ENCODE results near the gene CLCF1. TPM values are rescaled to one million over a fixed set of nuclear protein-coding genes. Genes with fewer than 3 reads are reported as not detected.

The CLCF1 gene
- total and polyA plus RNA-seq, 10 of the 15 experiments (the other 5 are each of a cell fraction or from before 2014, with no cell fraction given) = 0.16 to 2.1 (median 0.63) TPM; not detected in 1

GRCh38 chr11:67378544-67378943, 5.1 kb upstream of the CLCF1 start:
- ChIA-PET POLR2A (interaction anchor here (0.6 to 8.4 kb wide), 7 partner anchors 7 to 560 kb away, joined by 3 to 183 read pairs (median 4); partner anchors contain the start of genes CLCF1, POLD4 and RPS6KB2), SMC1A (ENCODE audit: uncharacterized antibody, unreplicated experiment) (interaction anchor here (0.8 to 21.3 kb wide), 4 partner anchors 7 to 34 kb away, joined by 3 to 646 read pairs (median 124); partner anchors contain the start of genes CLCF1 and POLD4)

GRCh38 chr11:67376873-67377808, 3.7 kb upstream of the CLCF1 start:
- POLR2A ChIA-PET = interaction anchor here (0.6 to 8.4 kb wide), 3 partner anchors 9 to 222 kb away, joined by 3 to 183 read pairs (median 3); partner anchors contain the start of gene POLD4
- RAD21 ChIA-PET (ENCODE audit: unreplicated experiment) = interaction anchor here (0.8 to 15.0 kb wide), 4 partner anchors 8 to 212 kb away, joined by 3 to 525 read pairs (median 100); partner anchors contain the start of gene POLD4
- in situ Hi-C loops (cut with MboI) = no loop called here
- Histone ChIP-seq H3K27ac (ENCODE audit: control insufficient read depth, insufficient read depth) (no peak overlapping the region), H3K4me1 (ENCODE audit: control insufficient read depth, insufficient read depth, low read length) (peaks cover 22% of the 10 kb centered on the region), H3K27me3 (replicated peaks in 1 of 2; ENCODE audit: control insufficient read depth in 2 of 2, insufficient read depth in 2 of 2, low read length in 1 of 2) (peaks cover 2 to 4% of the 10 kb centered on the region in 2 experiments; a peak in 3 of 4 replicates), H2AFZ (ENCODE audit: control insufficient read depth, low read depth, low read length) (no peak overlapping the region), H3K36me3 (ENCODE audit: control insufficient read depth in 2 of 2, insufficient read depth in 2 of 2, low read length in 1 of 2) (no peaks in the 10 kb centered on the region), H3K4me2 (ENCODE audit: control insufficient read depth, insufficient read depth) (no peak overlapping the region), H4K20me1 (ENCODE audit: control insufficient read depth, insufficient read depth) (no peaks in the 10 kb centered on the region), H3K4me3 (no peak overlapping the region), H3K9ac (ENCODE audit: control insufficient read depth, insufficient read depth, low read length) (no peak overlapping the region), H3K9me3 (replicated peaks; ENCODE audit: control insufficient read depth, insufficient read depth, low read length) (no peaks in the 10 kb centered on the region), H3K79me2 (ENCODE audit: control insufficient read depth, insufficient read depth, low read length) (no peaks in the 10 kb centered on the region)
- BruUV-seq (replicated peaks) = no TSS peak
- WGBS (ENCODE audit: insufficient coverage, insufficient replicate concordance, low lambda C conversion rate, missing lambda C conversion rate) = 70% methylated on average over 6 of the region's 6 CpGs
- CTCF ChIA-PET = interaction anchor here (1.2 to 25.5 kb wide), 4 partner anchors 16 to 114 kb away, joined by 3 to 1301 read pairs (median 198); partner anchors contain the start of genes CLCF1, POLD4 and PPP1CA
- no peak for FAIRE-seq
- ATAC-seq = no peak
- no peak for DNase-seq (ENCODE audit: low read depth, low spot score)
- no peak for TF ChIP-seq HDGF (IDR thresholded peaks at IDR 0.05)
- TF ChIP-seq HDAC2 (IDR thresholded peaks at IDR 0.05) = no peak
- no peak for TF ChIP-seq ZNF207 (IDR thresholded peaks at IDR 0.05; ENCODE audit: borderline replicate concordance)
- TF ChIP-seq RAD21 (IDR thresholded peaks at IDR 0.05; ENCODE audit: insufficient read depth, low read depth, low read length) = no peak
- TF ChIP-seq PML (IDR thresholded peaks at IDR 0.05; ENCODE audit: low read length) = no peak
- no peak for TF ChIP-seq ZNF217 (IDR thresholded peaks at IDR 0.05)
- no peak for TF ChIP-seq JUND (IDR thresholded peaks at IDR 0.05; ENCODE audit: low read depth, low read length)
- no peak for TF ChIP-seq PAX8 (IDR thresholded peaks at IDR 0.05)
- TF ChIP-seq RB1 (IDR thresholded peaks at IDR 0.05; ENCODE audit: borderline replicate concordance) = no peak
- TF ChIP-seq ASH2L (IDR thresholded peaks at IDR 0.05; ENCODE audit: borderline replicate concordance, low read depth) = no peak
- SMC1A ChIA-PET (ENCODE audit: uncharacterized antibody, unreplicated experiment) = interaction anchor here (21.3 kb wide), 1 partner anchor 21 kb away, joined by 646 read pairs; the partner anchor contains the start of gene POLD4
- intact Hi-C loops (cut with micrococcal nuclease; ENCODE audit: unreplicated experiment) = no loop called here

More at GRCh38 chr11:67378544-67378943, 5.1 kb upstream of the CLCF1 start:
- Histone ChIP-seq H3K9me3 (replicated peaks; ENCODE audit: control insufficient read depth, insufficient read depth, low read length) (no peaks in the 10 kb centered on the region), H3K36me3 (ENCODE audit: control insufficient read depth in 2 of 2, insufficient read depth in 2 of 2, low read length in 1 of 2) (no peaks in the 10 kb centered on the region), H4K20me1 (ENCODE audit: control insufficient read depth, insufficient read depth) (no peaks in the 10 kb centered on the region), H3K4me1 (ENCODE audit: control insufficient read depth, insufficient read depth, low read length) (peaks cover 25% of the 10 kb centered on the region), H3K79me2 (ENCODE audit: control insufficient read depth, insufficient read depth, low read length) (no peaks in the 10 kb centered on the region), H3K27ac (ENCODE audit: control insufficient read depth, insufficient read depth) (no peak overlapping the region), H3K4me3 (no peak overlapping the region), H3K4me2 (ENCODE audit: control insufficient read depth, insufficient read depth) (no peak overlapping the region), H3K9ac (ENCODE audit: control insufficient read depth, insufficient read depth, low read length) (no peak overlapping the region), H2AFZ (ENCODE audit: control insufficient read depth, low read depth, low read length) (no peak overlapping the region), H3K27me3 (replicated peaks in 1 of 2; ENCODE audit: control insufficient read depth in 2 of 2, insufficient read depth in 2 of 2, low read length in 1 of 2) (peaks cover 2 to 4% of the 10 kb centered on the region in 2 experiments; a peak in 3 of 4 replicates)
- DNase-seq (ENCODE audit: low read depth, low spot score) (no peak), FAIRE-seq (no peak), ATAC-seq (no peak)
- BruUV-seq (replicated peaks) = no TSS peak
- in situ Hi-C loops (cut with MboI) = no loop called here
- ChIA-PET CTCF (interaction anchor here (9.2 to 25.5 kb wide), 3 partner anchors 17 to 58 kb away, joined by 95 to 1301 read pairs (median 390); partner anchors contain the start of genes CLCF1 and POLD4), RAD21 (ENCODE audit: unreplicated experiment) (interaction anchor here (0.6 to 15.0 kb wide), 5 partner anchors 8 to 34 kb away, joined by 3 to 525 read pairs (median 6); partner anchors contain the start of gene POLD4)
- intact Hi-C loops (cut with micrococcal nuclease; ENCODE audit: unreplicated experiment) = no loop called here
- WGBS (ENCODE audit: insufficient coverage, insufficient replicate concordance, low lambda C conversion rate, missing lambda C conversion rate) = 86% methylated on average over 4 of the region's 4 CpGs
- TF ChIP-seq CHD4 (IDR thresholded peaks at IDR 0.05) = no peak
- TF ChIP-seq CEBPB (IDR thresholded peaks at IDR 0.05; ENCODE audit: borderline replicate concordance in 1 of 2, low read depth in 2 of 2, low read length in 2 of 2) = no peak
- no peak for TF ChIP-seq SRF (IDR thresholded peaks at IDR 0.05; ENCODE audit: low read depth in 2 of 2, low read length in 2 of 2)
- no peak for TF ChIP-seq POU2F2 (IDR thresholded peaks at IDR 0.05; ENCODE audit: borderline replicate concordance, low read depth, low read length)
